ENCODE measurements around the gene SPATA2.
A peak's percentile ranks its signal among the peaks of the same experiment; 100 is the strongest.

SPATA2 gene

DNA sequence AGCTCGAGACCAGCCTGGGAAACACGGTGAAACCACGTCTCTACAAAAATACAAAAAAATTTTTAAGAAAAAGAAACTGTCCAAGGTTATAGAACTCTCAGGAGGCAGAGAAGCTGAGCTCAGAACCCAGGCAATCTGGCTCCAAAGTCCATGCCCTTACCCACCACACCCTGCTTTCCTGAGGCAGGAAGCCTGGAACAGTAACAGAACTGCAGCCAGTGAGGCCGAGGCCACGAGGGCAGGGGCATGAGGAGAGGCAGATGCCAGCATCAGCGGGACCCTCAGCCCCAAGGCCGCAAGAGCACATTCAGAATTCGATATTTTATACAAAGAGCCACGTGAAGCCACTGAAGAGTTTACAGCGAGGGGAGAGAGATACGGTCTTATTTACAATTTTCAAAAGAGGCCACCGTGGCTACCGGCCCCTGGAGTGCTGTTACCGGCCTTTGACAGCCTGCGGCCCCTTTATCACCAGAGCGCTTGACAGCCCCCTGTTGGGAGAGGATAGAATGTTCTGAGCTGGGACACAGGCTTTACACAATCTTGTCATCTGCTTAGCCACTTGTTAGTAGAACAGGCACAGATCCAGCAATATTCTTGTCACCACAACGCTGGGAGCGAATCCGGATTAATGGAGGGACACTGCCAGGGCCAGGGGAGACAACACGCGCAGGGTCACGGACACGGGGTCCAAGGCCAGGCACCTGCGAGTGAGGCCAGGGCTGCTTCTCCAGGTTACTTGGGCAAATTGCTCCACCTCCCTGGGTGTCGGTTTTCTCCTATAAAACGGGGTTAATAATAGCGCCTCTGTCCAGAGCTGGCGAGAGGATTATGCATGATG is 5.6 kb downstream of the SPATA2 start:
- H4K91ac ChIP-seq (ENCODE audit: low read depth, low read length, poor library complexity) = peak overlapping the region; percentile 77
- peaks cover 6 to 17% of the 10 kb centered on the region in 2 donors for H3K4me1 ChIP-seq (ENCODE audit: control insufficient read depth in 2 of 2, insufficient read depth in 1 of 2, low read depth in 1 of 2, low read length in 2 of 2)
- H2AK5ac ChIP-seq (ENCODE audit: low read depth, low read length) = no peak overlapping the region
- H2BK12ac ChIP-seq (ENCODE audit: low read length) = no peak overlapping the region
- H3K23ac ChIP-seq (ENCODE audit: low read depth, low read length, poor library complexity) = no peak overlapping the region
- no peak overlapping the region for H2BK120ac ChIP-seq (ENCODE audit: low read depth, low read length)
- H3K9ac ChIP-seq (ENCODE audit: low read depth, low read length, poor library complexity) = no peak overlapping the region
- H3K9me3 ChIP-seq (replicated peaks in 1 of 2; ENCODE audit: control insufficient read depth in 2 of 2, insufficient read depth in 1 of 2, low read depth in 1 of 2, low read length in 2 of 2) = no peaks in the 10 kb centered on the region
- DNase-seq (ENCODE audit: low spot score) = no peak
- H3K79me1 ChIP-seq (ENCODE audit: low read depth, low read length) = peaks cover 13% of the 10 kb centered on the region
- H3K27ac ChIP-seq (replicated peaks; ENCODE audit: low read length) = no peak overlapping the region
- H3K4ac ChIP-seq (ENCODE audit: low read length) = no peak overlapping the region
- H4K8ac ChIP-seq (ENCODE audit: low read depth, low read length) = no peak overlapping the region
- H3K18ac ChIP-seq (ENCODE audit: low read length) = no peak overlapping the region
- no peak overlapping the region for H3K4me2 ChIP-seq (ENCODE audit: insufficient read depth, low read length, poor library complexity, severe bottlenecking)
- peaks cover 23 to 38% of the 10 kb centered on the region in 2 donors for H3K36me3 ChIP-seq (replicated peaks in 1 of 2; ENCODE audit: control insufficient read depth in 2 of 2, insufficient read depth in 2 of 2, low read length in 2 of 2)
- no peak overlapping the region for H2BK5ac ChIP-seq (ENCODE audit: low read length)
- no peaks in the 10 kb centered on the region for H3K27me3 ChIP-seq (ENCODE audit: control insufficient read depth in 3 of 3, insufficient read depth in 3 of 3, low read depth in 1 of 3, low read length in 3 of 3)
- no peak overlapping the region for H3K4me3 ChIP-seq (ENCODE audit: low read length in 2 of 2)
- no CpG with 5 or more reads among the region's 28 CpGs for WGBS, 2 donors (ENCODE audit: extremely low coverage in 2 of 2, insufficient read length in 2 of 2, insufficient replicate concordance in 1 of 2)
- no peak overlapping the region for H3K14ac ChIP-seq (ENCODE audit: low read length)
- H2AFZ ChIP-seq (ENCODE audit: low read length) = peak overlapping the region; percentile 48
- H2BK15ac ChIP-seq (ENCODE audit: low read length) = no peak overlapping the region

DNA sequence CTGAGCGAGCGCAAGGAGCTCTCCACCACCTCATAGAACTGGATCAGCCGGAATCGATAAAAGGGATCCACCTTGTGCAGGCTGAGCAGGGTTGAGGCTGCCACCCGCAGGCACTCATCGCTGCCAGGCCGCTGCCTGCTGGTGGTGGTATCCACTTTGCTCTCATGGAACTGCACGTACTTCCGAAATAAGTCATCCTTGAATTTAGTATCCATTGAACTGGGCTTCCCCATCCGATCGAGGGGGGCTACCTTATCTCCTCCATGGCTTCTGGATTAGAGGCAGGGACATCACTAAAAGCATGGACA is 7.1 kb downstream of the SPATA2 start:
- Histone ChIP-seq H2BK15ac (ENCODE audit: low read length) (no peak overlapping the region), H3K9me3 (replicated peaks in 1 of 2; ENCODE audit: control insufficient read depth in 2 of 2, insufficient read depth in 1 of 2, low read depth in 1 of 2, low read length in 2 of 2) (no peaks in the 10 kb centered on the region), H3K4me1 (ENCODE audit: control insufficient read depth in 2 of 2, insufficient read depth in 1 of 2, low read depth in 1 of 2, low read length in 2 of 2) (peaks cover 0 to 11% of the 10 kb centered on the region in 2 donors), H3K36me3 (replicated peaks in 1 of 2; ENCODE audit: control insufficient read depth in 2 of 2, insufficient read depth in 2 of 2, low read length in 2 of 2) (peaks cover 31 to 50% of the 10 kb centered on the region in 2 donors), H3K14ac (ENCODE audit: low read length) (no peak overlapping the region), H4K91ac (ENCODE audit: low read depth, low read length, poor library complexity) (no peak overlapping the region), H3K4me3 (ENCODE audit: low read length in 2 of 2) (no peak overlapping the region), H3K9ac (ENCODE audit: low read depth, low read length, poor library complexity) (no peak overlapping the region), H3K4me2 (ENCODE audit: insufficient read depth, low read length, poor library complexity, severe bottlenecking) (no peak overlapping the region), H3K79me1 (ENCODE audit: low read depth, low read length) (peaks cover 10% of the 10 kb centered on the region), H4K8ac (ENCODE audit: low read depth, low read length) (no peak overlapping the region), H2BK120ac (ENCODE audit: low read depth, low read length) (no peak overlapping the region), H2AK5ac (ENCODE audit: low read depth, low read length) (no peak overlapping the region), H3K27me3 (ENCODE audit: control insufficient read depth in 3 of 3, insufficient read depth in 3 of 3, low read depth in 1 of 3, low read length in 3 of 3) (no peaks in the 10 kb centered on the region), H2BK12ac (ENCODE audit: low read length) (no peak overlapping the region), H3K23ac (ENCODE audit: low read depth, low read length, poor library complexity) (no peak overlapping the region), H3K27ac (replicated peaks; ENCODE audit: low read length) (no peak overlapping the region), H2BK5ac (ENCODE audit: low read length) (no peak overlapping the region), H3K18ac (ENCODE audit: low read length) (no peak overlapping the region), H2AFZ (ENCODE audit: low read length) (no peak overlapping the region), H3K4ac (ENCODE audit: low read length) (no peak overlapping the region)
- no CpG with 5 or more reads among the region's 11 CpGs for WGBS, 2 donors (ENCODE audit: extremely low coverage in 2 of 2, insufficient read length in 2 of 2, insufficient replicate concordance in 1 of 2)
- DNase-seq (ENCODE audit: low spot score) = no peak

DNA sequence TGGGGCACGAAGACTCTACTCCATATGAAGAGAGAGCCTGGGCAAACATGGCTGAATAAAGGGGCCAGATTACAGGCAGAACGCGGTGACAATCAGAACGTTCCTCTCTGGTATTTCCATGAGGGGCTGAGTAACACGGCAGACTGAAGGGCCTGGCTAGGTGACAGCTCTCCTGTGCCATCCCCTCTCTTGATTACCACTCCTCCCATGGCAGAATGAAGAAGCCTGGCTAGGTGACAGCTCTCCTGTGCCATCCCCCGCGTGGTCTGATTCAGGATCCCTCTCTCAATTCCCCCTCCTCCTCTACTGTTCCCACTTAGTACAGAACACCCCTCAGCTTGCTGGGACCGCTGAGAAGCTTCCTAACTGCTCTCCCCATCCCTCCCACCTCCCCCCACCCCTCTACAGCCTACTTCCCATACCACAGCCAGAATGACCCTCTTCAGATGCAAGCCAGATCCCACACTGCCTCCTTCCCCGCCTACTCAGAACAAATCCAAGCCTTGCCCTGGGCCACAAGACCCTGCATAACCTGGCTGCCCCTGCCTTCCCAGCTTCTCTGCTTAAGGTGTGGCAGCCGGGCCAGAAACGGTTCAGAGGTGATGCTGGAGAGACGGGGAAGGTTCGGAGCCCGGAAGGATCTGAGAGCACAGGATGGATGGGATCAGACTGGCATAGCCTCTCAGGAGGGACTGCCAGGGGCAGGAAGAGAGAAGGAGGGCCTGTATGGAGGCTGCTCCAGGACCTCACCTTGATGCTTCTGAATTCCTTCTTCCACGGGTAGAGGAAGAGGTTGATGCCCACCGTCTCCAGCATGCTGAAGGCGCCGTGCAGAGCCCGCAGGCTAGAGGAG is 7.7 kb downstream of the SPATA2 start:
- Histone ChIP-seq H3K4ac (ENCODE audit: low read length) (no peak overlapping the region), H3K9ac (ENCODE audit: low read depth, low read length, poor library complexity) (no peak overlapping the region), H3K23ac (ENCODE audit: low read depth, low read length, poor library complexity) (no peak overlapping the region), H4K8ac (ENCODE audit: low read depth, low read length) (no peak overlapping the region), H2BK15ac (ENCODE audit: low read length) (no peak overlapping the region), H2AFZ (ENCODE audit: low read length) (no peak overlapping the region), H3K18ac (ENCODE audit: low read length) (no peak overlapping the region), H3K27ac (replicated peaks; ENCODE audit: low read length) (no peak overlapping the region), H4K91ac (ENCODE audit: low read depth, low read length, poor library complexity) (no peak overlapping the region), H3K4me2 (ENCODE audit: insufficient read depth, low read length, poor library complexity, severe bottlenecking) (no peak overlapping the region), H2BK5ac (ENCODE audit: low read length) (no peak overlapping the region), H3K14ac (ENCODE audit: low read length) (no peak overlapping the region), H3K79me1 (ENCODE audit: low read depth, low read length) (peaks cover 10% of the 10 kb centered on the region), H3K9me3 (replicated peaks in 1 of 2; ENCODE audit: control insufficient read depth in 2 of 2, insufficient read depth in 1 of 2, low read depth in 1 of 2, low read length in 2 of 2) (no peaks in the 10 kb centered on the region), H3K4me3 (ENCODE audit: low read length in 2 of 2) (no peak overlapping the region), H2BK120ac (ENCODE audit: low read depth, low read length) (no peak overlapping the region), H3K27me3 (ENCODE audit: control insufficient read depth in 3 of 3, insufficient read depth in 3 of 3, low read depth in 1 of 3, low read length in 3 of 3) (no peaks in the 10 kb centered on the region), H3K36me3 (replicated peaks in 1 of 2; ENCODE audit: control insufficient read depth in 2 of 2, insufficient read depth in 2 of 2, low read length in 2 of 2) (peaks cover 31 to 51% of the 10 kb centered on the region in 2 donors), H2AK5ac (ENCODE audit: low read depth, low read length) (no peak overlapping the region), H2BK12ac (ENCODE audit: low read length) (no peak overlapping the region), H3K4me1 (ENCODE audit: control insufficient read depth in 2 of 2, insufficient read depth in 1 of 2, low read depth in 1 of 2, low read length in 2 of 2) (peaks cover 0 to 11% of the 10 kb centered on the region in 2 donors)
- DNase-seq (ENCODE audit: low spot score) = no peak
- no CpG with 5 or more reads among the region's 19 CpGs for WGBS, 2 donors (ENCODE audit: extremely low coverage in 2 of 2, insufficient read length in 2 of 2, insufficient replicate concordance in 1 of 2)

DNA sequence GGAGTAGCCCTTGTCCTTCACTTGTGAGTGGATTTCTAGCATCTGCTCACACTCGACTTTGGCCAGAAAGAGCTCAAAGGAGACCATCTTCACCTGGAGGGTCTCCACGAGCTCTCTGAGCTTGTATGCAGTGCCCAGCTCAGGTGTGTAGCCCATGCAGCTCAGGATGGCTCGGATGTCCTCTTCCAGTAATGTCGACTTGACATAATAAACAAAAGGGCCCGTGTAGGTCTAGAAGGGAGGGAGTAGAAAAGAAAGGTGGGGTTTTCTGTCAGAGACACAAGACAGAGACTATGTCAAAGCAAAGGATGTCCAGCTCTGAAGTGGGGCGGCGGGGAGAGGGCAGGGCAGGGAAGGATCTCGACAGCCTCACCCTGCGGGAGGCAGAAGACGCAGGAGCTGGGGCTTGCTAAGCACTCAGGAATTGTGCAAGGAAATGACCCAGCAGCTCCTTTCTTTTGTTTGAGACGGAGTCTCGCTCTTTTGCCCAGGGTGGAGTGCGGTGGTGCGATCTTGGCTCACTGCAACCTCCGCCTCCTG is 8.6 kb downstream of the SPATA2 start:
- no peak for DNase-seq (ENCODE audit: low spot score)
- no peak overlapping the region for H2BK5ac ChIP-seq (ENCODE audit: low read length)
- H3K79me1 ChIP-seq (ENCODE audit: low read depth, low read length) = peaks cover 10% of the 10 kb centered on the region
- H2AK5ac ChIP-seq (ENCODE audit: low read depth, low read length) = no peak overlapping the region
- peaks cover 0 to 11% of the 10 kb centered on the region in 2 donors for H3K4me1 ChIP-seq (ENCODE audit: control insufficient read depth in 2 of 2, insufficient read depth in 1 of 2, low read depth in 1 of 2, low read length in 2 of 2)
- no peak overlapping the region for H2BK12ac ChIP-seq (ENCODE audit: low read length)
- no CpG with 5 or more reads among the region's 15 CpGs for WGBS, 2 donors (ENCODE audit: extremely low coverage in 2 of 2, insufficient read length in 2 of 2, insufficient replicate concordance in 1 of 2)
- no peak overlapping the region for H3K23ac ChIP-seq (ENCODE audit: low read depth, low read length, poor library complexity)
- H3K27ac ChIP-seq (replicated peaks; ENCODE audit: low read length) = no peak overlapping the region
- H3K4me3 ChIP-seq (ENCODE audit: low read length in 2 of 2) = no peak overlapping the region
- peak overlapping the region; percentile 12 for H3K9ac ChIP-seq (ENCODE audit: low read depth, low read length, poor library complexity)
- H3K4ac ChIP-seq (ENCODE audit: low read length) = no peak overlapping the region
- H3K9me3 ChIP-seq (replicated peaks in 1 of 2; ENCODE audit: control insufficient read depth in 2 of 2, insufficient read depth in 1 of 2, low read depth in 1 of 2, low read length in 2 of 2) = no peaks in the 10 kb centered on the region
- no peak overlapping the region for H2BK120ac ChIP-seq (ENCODE audit: low read depth, low read length)
- H4K91ac ChIP-seq (ENCODE audit: low read depth, low read length, poor library complexity) = no peak overlapping the region
- no peak overlapping the region for H2AFZ ChIP-seq (ENCODE audit: low read length)
- no peak overlapping the region for H3K4me2 ChIP-seq (ENCODE audit: insufficient read depth, low read length, poor library complexity, severe bottlenecking)
- H3K18ac ChIP-seq (ENCODE audit: low read length) = no peak overlapping the region
- no peak overlapping the region for H2BK15ac ChIP-seq (ENCODE audit: low read length)
- no peak overlapping the region for H3K14ac ChIP-seq (ENCODE audit: low read length)
- H3K27me3 ChIP-seq (ENCODE audit: control insufficient read depth in 3 of 3, insufficient read depth in 3 of 3, low read depth in 1 of 3, low read length in 3 of 3) = no peaks in the 10 kb centered on the region
- H3K36me3 ChIP-seq (replicated peaks in 1 of 2; ENCODE audit: control insufficient read depth in 2 of 2, insufficient read depth in 2 of 2, low read length in 2 of 2) = peaks cover 31 to 51% of the 10 kb centered on the region in 2 donors
- no peak overlapping the region for H4K8ac ChIP-seq (ENCODE audit: low read depth, low read length)
